Measurements from ENCODE around the gene GIMD1. TPM values are rescaled to one million over a fixed set of nuclear protein-coding genes. Genes with fewer than 3 reads are reported as not detected.

Gene GIMD1
- polyA plus RNA-seq, 3 donors, result not detected

GRCh38 chr4:106318511-106318910, 50.1 kb downstream of the GIMD1 start:
- no peak for DNase-seq (ENCODE audit: extremely low read depth in 1 of 11, low read depth in 9 of 11, low spot score in 4 of 11)

- DNase-seq (ENCODE audit: extremely low read depth in 1 of 11, low read depth in 9 of 11, low spot score in 4 of 11), result no peak
These were observed 50.8 kb downstream of the GIMD1 start for GRCh38 chr4:106317815-106318214.

GRCh38 chr4:106316773-106317409, 51.7 kb downstream of the GIMD1 start:
- DNase-seq (ENCODE audit: extremely low read depth in 1 of 11, low read depth in 9 of 11, low spot score in 4 of 11), result peak in 4 of 11 donors; percentile 4 to 22 (median 8)

GRCh38 chr4:106315968-106316772, 52.4 kb downstream of the GIMD1 start, which contains the start of the genes AIMP1 and TBCK:
TSS of gene AIMP1 (plus strand) at chr4:106316550. CDS start at chr4:106325010, 8,460 bp downstream.
TSS of gene TBCK (minus strand) at chr4:106316209. CDS start at chr4:106308960, 7,249 bp downstream.
- DNase-seq (ENCODE audit: extremely low read depth in 1 of 11, low read depth in 9 of 11, low spot score in 4 of 11), result peak; percentile 86 to 96 (median 93)

GRCh38 chr4:106315476-106315967, 53.1 kb downstream of the GIMD1 start:
- peak in 3 of 11 donors; percentile 17 to 39 (median 29) for DNase-seq (ENCODE audit: extremely low read depth in 1 of 11, low read depth in 9 of 11, low spot score in 4 of 11)

GRCh38 chr4:106314960-106315359, 53.6 kb downstream of the GIMD1 start:
- no peak for DNase-seq (ENCODE audit: extremely low read depth in 1 of 11, low read depth in 9 of 11, low spot score in 4 of 11)

- no peak for DNase-seq (ENCODE audit: extremely low read depth in 1 of 11, low read depth in 9 of 11, low spot score in 4 of 11)
These were observed 55.5 kb downstream of the GIMD1 start for GRCh38 chr4:106312997-106313522.

GRCh38 chr4:106312377-106312776, 56.2 kb downstream of the GIMD1 start:
- DNase-seq (ENCODE audit: extremely low read depth in 1 of 11, low read depth in 9 of 11, low spot score in 4 of 11), result no peak

Other genes starting within 250 kb of the GIMD1 start
- 10 to 100 TPM; 51.4 to 67.8 (median 61.4) TPM for gene TBCK, start 52.6 kb downstream of the GIMD1 start, polyA plus RNA-seq (ENCODE audit: insufficient read length in 3 of 3)
- gene AIMP1, start 52.2 kb downstream of the GIMD1 start, polyA plus RNA-seq (ENCODE audit: insufficient read length in 3 of 3), result 10 to 100 TPM; 68.4 to 88.2 (median 71.9) TPM